Neutrophil (primary cell): ENCODE measurements around the gene ZSWIM3.

Experiments
- H3K27ac ChIP-seq: fragments of 200-600 bp; sonication (generic); 2 replicates; pipeline ENCODE4 v1.5.1; 2016; ENCODE audit warnings: mild to moderate bottlenecking, moderate library complexity
- H3K27me3 ChIP-seq: fragments of 200-600 bp; sonication (generic); 2 replicates; pipeline ENCODE4 v1.6.0; 2016; ENCODE audit warnings: mild to moderate bottlenecking
- H3K36me3 ChIP-seq: fragments of 200-600 bp; sonication (generic); 2 replicates; pipeline ENCODE4 v1.5.1; 2017
- H3K4me1 ChIP-seq, 2 experiments: fragments of 200-600 bp in 1 of 2; sonication (generic) in 1 of 2; 1 replicate in 1 of 2; 2 replicates in 1 of 2; pipeline versions ENCODE4 v1.5.1 to v1.6.1; 2013 to 2016; ENCODE audit warnings: low read depth in 1 of 2, low read length in 1 of 2, mild to moderate bottlenecking in 1 of 2, moderate library complexity in 1 of 2; ENCODE audit not compliant: control insufficient read depth in 1 of 2, insufficient read depth in 1 of 2
- H3K4me3 ChIP-seq, 2 experiments: fragments of 200-600 bp in 1 of 2; sonication (generic) in 1 of 2; 1 replicate in 1 of 2; 2 replicates in 1 of 2; pipeline ENCODE4 v1.5.1; 2013 to 2016; ENCODE audit warnings: low read depth in 1 of 2, low read length in 1 of 2, mild to moderate bottlenecking in 1 of 2, moderate library complexity in 1 of 2
- H3K9me3 ChIP-seq: fragments of 200-600 bp; sonication (generic); 2 replicates; pipeline ENCODE4 v1.5.1; 2016
- TF ChIP-seq, protein P1 (sequence below): fragments of 200-600 bp; sonication (generic); IDR thresholded peaks from 2 replicates; pipeline ENCODE4 v1.5.1; 2016; ENCODE audit warnings: antibody characterized with exemption

ZSWIM3 gene

DNA sequence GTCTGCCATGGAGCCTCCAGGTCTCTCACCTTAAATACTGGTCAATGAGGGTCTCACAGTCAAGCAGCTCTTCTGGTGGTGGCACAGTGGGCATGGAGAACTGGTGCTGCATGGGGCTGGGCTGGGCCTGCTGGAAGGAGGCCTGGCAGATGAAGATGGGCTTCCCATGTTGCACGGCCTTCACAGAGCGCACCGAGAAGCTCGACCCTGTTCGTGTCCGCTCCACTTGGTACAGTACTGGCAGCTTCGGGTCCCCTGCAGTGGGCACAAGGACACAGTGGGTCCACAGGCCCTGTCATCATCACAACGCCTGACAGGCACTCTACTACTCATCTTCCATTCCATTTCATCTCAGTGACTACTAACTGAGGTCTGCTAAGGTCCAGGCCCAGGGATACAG is 9.0 kb upstream of the ZSWIM3 start:
- H3K4me3 ChIP-seq = no peak overlapping the region
- H3K27me3 ChIP-seq = no peaks in the 10 kb centered on the region
- TF ChIP-seq, protein P1, sequence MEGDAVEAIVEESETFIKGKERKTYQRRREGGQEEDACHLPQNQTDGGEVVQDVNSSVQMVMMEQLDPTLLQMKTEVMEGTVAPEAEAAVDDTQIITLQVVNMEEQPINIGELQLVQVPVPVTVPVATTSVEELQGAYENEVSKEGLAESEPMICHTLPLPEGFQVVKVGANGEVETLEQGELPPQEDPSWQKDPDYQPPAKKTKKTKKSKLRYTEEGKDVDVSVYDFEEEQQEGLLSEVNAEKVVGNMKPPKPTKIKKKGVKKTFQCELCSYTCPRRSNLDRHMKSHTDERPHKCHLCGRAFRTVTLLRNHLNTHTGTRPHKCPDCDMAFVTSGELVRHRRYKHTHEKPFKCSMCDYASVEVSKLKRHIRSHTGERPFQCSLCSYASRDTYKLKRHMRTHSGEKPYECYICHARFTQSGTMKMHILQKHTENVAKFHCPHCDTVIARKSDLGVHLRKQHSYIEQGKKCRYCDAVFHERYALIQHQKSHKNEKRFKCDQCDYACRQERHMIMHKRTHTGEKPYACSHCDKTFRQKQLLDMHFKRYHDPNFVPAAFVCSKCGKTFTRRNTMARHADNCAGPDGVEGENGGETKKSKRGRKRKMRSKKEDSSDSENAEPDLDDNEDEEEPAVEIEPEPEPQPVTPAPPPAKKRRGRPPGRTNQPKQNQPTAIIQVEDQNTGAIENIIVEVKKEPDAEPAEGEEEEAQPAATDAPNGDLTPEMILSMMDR = no peak
- H3K36me3 ChIP-seq = peaks cover 99% of the 10 kb centered on the region
- H3K4me1 ChIP-seq = no peaks in the 10 kb centered on the region
- H3K27ac ChIP-seq = no peak overlapping the region
- no peaks in the 10 kb centered on the region for H3K9me3 ChIP-seq

DNA sequence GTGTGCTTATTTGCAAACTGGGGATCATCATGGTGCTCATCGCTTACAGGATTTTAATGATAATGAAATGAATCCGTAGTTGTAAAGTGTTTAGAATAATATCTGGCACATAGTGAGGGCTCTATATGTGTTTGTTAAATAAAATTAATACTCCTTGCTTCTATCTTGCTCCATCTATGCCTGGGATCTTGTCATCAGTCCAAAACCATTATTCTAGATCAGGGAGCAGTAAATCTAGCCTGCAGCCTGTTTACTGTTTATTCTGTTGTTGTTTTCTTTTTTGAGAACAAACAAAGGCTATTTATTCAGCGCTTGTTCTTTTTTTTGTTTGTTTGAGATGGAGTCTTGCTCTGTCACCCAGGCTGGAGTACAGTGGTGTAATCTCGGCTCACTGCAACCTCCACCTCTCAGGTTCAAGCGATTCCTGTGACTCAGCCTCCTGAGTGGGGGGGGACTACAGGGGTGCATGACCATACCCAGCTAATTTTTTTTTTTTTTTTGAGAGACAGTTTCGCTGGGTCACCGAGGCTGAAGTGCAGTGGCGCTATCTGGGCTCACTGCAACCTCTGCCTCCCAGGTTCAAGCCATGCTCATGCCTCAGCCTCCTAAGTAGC is 8.3 kb upstream of the ZSWIM3 start:
- TF ChIP-seq, protein P1 = no peak
- H3K36me3 ChIP-seq = peaks cover 99% of the 10 kb centered on the region

DNA sequence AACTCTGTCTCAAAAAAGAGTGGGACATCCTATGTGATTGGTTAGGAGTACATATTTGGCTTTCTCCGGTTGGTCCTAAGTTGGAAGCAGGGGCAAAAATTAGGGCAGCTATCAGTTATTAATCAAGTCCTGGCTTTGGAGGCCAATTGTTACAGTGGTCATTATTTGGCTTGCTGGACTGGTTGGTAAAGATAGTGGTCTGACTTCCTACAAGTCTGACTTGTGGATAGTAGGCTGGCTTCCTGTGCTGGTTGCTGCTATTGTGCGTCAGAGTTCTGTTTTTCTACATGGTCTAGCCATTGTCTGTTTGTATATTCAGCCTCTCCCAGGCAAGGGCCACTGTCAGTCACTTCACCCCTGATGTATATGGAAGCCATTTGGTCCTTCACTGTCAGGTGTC is 7.2 kb upstream of the ZSWIM3 start:
- H3K36me3 ChIP-seq = peaks cover 98% of the 10 kb centered on the region

More for the DNA sequence above, 8.3 kb upstream of the ZSWIM3 start:
- H3K27ac ChIP-seq = no peak overlapping the region
- H3K4me1 ChIP-seq = no peaks in the 10 kb centered on the region
- H3K9me3 ChIP-seq = no peaks in the 10 kb centered on the region
- H3K27me3 ChIP-seq = no peaks in the 10 kb centered on the region
- H3K4me3 ChIP-seq = no peak overlapping the region

DNA sequence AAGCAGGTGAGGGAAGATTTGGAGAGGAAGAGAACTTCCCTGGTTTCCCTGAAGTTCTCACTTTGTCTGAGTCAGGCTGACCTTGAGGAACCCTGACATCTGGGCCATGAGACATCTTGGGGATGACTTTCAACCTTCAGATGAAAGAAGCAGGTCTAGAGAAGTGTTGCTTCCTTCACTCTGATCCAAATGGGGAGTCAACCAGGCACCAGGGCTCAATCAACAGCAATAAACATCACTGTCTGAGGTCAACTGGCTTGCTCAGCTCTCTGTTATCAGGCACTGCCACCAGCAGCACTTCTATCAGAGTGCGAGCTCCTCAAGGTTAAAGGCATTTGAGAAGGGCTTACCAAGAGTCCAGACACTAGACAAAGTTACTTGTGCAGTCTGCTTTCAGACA is 6.5 kb upstream of the ZSWIM3 start:
- TF ChIP-seq, protein P1 = no peak
- Histone ChIP-seq H3K27ac (no peak overlapping the region), H3K36me3 (peaks cover 91% of the 10 kb centered on the region), H3K4me1 (peaks cover 2 to 3% of the 10 kb centered on the region in 2 experiments), H3K27me3 (no peaks in the 10 kb centered on the region), H3K4me3 (no peak overlapping the region), H3K9me3 (no peaks in the 10 kb centered on the region)

More for the DNA sequence above, 7.2 kb upstream of the ZSWIM3 start:
- Histone ChIP-seq H3K4me1 (no peaks in the 10 kb centered on the region), H3K27ac (no peak overlapping the region), H3K9me3 (no peaks in the 10 kb centered on the region), H3K27me3 (no peaks in the 10 kb centered on the region), H3K4me3 (no peak overlapping the region)
- TF ChIP-seq, protein P1 = no peak

DNA sequence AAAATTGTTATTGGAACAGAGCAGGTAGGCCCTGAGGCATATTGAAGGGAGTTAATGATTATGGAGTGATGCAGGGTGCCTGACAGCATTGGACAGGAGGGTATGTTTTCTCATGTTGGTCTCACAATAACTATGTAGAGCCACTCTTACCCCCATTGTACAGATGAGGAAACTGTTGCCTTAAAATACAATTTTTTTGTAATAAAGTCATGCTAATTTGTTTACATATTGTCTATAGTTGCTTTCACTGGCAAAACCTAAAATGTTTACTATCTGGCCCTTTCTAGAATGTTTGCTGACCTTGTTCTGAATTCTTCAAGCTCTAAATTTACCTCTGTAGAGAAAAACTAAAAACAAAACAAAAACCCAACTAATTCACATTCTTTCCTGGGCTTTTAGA is 5.9 kb upstream of the ZSWIM3 start:
- H3K36me3 ChIP-seq = peaks cover 85% of the 10 kb centered on the region
- H3K27me3 ChIP-seq = no peaks in the 10 kb centered on the region
- no peak overlapping the region for H3K27ac ChIP-seq
- no peak overlapping the region for H3K4me3 ChIP-seq
- no peaks in the 10 kb centered on the region for H3K9me3 ChIP-seq
- TF ChIP-seq, protein P1 = no peak
- H3K4me1 ChIP-seq = peaks cover 8% of the 10 kb centered on the region in 2 experiments
